ENCODE data around the gene FOXRED2.

FOXRED2 gene

DNA sequence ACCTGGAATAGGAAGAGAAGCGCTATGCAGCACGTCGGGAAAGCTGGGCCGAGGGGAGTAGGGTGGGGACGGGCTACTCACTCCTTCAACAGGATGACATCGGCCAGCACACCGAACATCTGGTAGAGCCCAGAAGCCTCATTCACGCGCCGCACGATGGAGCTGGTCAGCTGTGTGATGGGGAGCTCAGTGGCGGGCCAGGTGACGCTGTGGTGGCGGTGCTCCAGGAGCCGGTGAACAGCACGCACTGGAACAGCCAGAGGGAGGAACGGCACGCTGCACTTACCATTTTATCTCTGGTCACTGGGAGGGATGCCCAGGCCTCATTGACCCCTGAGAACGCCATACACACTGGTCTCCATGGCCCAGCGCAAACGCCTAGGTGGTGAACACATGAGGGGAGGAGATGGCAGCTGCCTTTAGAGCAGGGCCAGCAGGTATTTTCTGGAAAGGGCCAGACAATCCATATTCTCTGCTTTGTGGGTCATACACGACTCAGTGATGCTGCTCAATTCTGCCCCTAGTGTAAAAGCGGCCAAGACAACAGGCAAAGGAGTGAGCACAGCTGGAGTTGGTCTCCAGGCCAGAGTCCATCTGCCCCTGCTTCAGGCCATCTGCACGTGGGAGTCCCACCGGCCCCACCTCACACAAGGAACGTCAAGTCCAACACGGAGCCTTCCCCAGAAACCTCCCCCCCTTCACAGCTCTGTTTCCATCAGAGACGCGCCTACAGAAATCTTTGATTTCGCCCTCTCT lies 8.8 kb downstream of the FOXRED2 start:
- TF ChIP-seq, protein P1, sequence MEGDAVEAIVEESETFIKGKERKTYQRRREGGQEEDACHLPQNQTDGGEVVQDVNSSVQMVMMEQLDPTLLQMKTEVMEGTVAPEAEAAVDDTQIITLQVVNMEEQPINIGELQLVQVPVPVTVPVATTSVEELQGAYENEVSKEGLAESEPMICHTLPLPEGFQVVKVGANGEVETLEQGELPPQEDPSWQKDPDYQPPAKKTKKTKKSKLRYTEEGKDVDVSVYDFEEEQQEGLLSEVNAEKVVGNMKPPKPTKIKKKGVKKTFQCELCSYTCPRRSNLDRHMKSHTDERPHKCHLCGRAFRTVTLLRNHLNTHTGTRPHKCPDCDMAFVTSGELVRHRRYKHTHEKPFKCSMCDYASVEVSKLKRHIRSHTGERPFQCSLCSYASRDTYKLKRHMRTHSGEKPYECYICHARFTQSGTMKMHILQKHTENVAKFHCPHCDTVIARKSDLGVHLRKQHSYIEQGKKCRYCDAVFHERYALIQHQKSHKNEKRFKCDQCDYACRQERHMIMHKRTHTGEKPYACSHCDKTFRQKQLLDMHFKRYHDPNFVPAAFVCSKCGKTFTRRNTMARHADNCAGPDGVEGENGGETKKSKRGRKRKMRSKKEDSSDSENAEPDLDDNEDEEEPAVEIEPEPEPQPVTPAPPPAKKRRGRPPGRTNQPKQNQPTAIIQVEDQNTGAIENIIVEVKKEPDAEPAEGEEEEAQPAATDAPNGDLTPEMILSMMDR (IDR thresholded peaks at IDR 0.05; ENCODE audit: low read depth, low read length), result no peak
- DNase-seq (ENCODE audit: extremely low read depth, low read depth), result no peak

DNA sequence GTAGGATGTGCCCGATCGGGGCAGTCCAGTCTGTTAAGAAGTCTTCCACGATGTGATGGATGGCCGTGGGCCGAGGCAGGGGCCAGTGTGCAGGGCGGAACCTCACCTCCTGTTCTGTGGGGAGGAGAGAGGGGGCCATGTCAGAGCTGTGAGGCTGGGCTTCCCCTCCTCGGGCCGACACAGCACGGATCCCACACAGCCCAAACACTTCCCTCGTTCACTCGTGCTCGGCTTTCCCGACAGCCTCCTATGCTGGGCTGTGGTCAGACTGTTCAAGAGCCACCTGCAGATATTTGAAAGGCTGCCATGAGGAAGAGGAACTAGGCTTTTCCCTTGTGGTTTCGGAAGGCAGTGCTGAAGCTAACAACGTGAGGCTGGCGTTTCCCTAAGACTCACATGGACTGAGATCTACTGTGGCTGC lies 13.1 kb downstream of the FOXRED2 start:
- TF ChIP-seq, protein P1 (IDR thresholded peaks at IDR 0.05; ENCODE audit: low read depth, low read length), result no peak
- no peak for DNase-seq (ENCODE audit: extremely low read depth, low read depth)

DNA sequence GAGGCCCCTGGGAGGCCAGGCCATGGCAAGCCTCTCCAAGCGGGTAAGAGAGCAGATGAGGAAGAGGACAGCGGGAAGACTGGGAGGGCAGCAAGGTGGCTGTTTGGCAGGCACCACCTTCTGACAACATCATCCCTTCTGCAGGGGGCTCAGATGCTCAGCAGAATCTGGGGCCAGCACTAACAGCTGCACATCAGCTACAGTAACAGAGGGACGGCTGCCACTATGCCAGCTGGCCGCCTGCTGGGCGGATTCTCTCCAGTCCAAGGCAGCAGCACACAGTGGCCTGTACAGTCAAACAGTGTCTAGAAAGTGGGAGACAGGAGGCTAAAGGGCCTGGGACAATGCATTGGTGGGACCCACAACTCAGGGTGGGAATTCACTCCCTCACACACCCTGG lies 14.7 kb downstream of the FOXRED2 start:
- DNase-seq (ENCODE audit: extremely low read depth, low read depth), result no peak
- TF ChIP-seq, protein P1 (IDR thresholded peaks at IDR 0.05; ENCODE audit: low read depth, low read length), result no peak

DNA sequence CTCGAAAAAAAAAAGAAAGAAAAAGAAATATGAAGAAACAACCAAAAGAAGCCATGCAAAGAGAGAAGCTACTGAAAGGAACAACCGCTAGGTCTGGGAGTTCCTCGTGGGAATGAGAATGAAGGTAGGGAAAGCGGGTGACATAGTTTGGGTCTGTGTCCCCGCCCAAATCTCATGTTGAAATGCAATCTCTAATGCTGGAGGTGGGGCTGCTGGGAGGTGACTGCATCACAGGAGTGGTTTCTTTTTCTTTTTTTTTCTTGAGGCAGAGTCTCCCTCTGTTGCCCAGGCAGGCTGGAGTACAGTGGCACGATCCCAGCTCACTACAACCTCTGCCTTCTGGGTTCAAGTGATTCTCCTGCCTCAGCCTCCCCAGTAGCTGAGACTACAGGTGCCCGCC lies 15.7 kb downstream of the FOXRED2 start:
- TF ChIP-seq, protein P1 (IDR thresholded peaks at IDR 0.05; ENCODE audit: low read depth, low read length), result no peak
- no peak for DNase-seq (ENCODE audit: extremely low read depth, low read depth)

DNA sequence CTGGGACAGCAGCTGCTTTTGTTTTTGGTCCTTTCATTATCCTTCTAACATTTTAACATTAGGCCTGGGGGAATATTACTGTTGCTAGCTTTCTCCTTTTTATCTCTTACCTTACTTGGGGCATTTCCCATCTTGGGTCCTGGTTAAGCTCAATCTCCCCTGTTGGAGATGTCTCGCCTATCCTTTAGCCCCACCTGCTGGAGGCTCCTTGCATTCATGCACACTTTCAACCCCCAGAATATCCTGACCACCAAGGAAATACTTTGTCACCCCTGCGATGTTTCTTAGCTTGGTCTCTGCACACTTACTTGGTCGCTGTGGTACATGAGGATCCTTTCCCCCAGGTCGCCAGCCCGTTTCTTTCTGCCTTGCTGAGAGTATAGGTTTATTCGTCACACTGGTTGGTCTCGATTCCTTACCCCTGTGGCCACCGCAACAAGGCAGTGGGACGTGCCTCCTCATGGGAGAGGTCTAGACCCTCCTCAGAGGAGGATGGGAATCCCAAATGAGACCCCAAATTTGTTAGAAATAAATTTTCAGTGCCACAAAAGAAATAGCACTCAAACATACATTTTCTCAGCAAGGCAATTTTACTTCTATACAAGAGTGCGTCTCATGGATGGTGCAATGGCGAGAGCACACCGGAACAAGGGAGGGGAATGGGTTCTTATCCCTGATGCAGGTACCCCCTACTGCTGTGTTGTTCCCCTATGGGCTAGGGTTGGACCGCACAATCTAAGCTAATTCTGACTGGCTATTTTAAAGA lies 20.0 kb downstream of the FOXRED2 start:
- TF ChIP-seq, protein P1 (IDR thresholded peaks at IDR 0.05; ENCODE audit: low read depth, low read length), result peak; percentile 63
- no peak for DNase-seq (ENCODE audit: extremely low read depth, low read depth)

DNA sequence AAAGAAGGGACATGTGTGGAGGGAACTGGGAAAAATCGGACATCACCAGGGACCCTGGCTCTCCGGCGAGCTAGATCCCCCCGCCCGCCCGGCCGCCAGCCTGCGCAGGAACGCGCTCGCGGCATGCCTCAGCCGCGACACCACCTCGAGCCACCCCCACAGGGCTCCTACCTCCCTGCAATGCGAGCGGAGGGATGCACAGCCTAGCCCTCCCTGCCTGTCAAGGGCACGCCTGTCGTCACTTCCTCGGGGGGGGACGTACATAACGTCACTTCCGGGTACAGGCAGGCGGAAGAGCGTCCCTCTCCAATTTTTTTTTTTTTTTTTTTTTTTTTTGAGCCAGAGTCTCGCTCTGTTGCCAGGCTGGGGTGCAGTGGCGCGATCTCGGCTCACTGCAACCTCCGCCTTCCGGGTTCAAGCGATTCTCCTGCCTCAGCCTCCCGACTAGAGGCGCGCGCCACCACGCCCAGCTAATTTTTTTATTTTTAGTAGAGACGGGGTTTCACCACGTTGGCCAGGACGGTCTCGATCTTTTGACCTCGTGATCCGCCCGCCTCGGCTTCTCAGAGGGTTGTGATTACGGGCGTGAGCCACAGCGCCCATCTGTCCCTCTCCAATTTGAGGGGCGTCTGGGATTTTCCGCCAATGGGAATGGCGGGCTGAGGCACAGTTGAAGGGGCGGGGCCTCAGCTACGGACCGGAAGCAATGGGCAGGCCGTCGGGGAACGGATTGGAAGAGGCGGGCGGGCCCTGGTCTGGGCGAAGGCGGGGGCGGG lies 25.3 kb downstream of the FOXRED2 start, which contains the start of gene TXN2:
TSS of gene TXN2 (minus strand) at position 248 of the 776 bp plus-strand sequence. CDS start 803 bp downstream, outside the sequence.
- DNase-seq (ENCODE audit: extremely low read depth, low read depth), result peak; percentile 93
- TF ChIP-seq, protein P1 (IDR thresholded peaks at IDR 0.05; ENCODE audit: low read depth, low read length), result no peak

Measured in AG09319 (cell line).